ENCODE data around the gene TBCA.
"Not testable (repeated sequence)": the region's sequence is repeated elsewhere in the genome, so short reads cannot be mapped to it uniquely, and the experiment has no call there.

The TBCA gene

GRCh38 chr5:77748160-77748559 lies 28.0 kb downstream of the TBCA start:
- Mint-ChIP-seq H3K4me1 (peaks cover 48% of the 10 kb centered on the region), H3K36me3 (peaks cover 6% of the 10 kb centered on the region), H3K4me3 (no peak overlapping the region), H3K27me3 (no peaks in the 10 kb centered on the region), H3K27ac (no peak overlapping the region), H3K9me3 (no peaks in the 10 kb centered on the region)

GRCh38 chr5:77744116-77744515 lies 32.0 kb downstream of the TBCA start:
- peaks cover 5% of the 10 kb centered on the region for H3K36me3 Mint-ChIP-seq
- H3K9me3 Mint-ChIP-seq: no peaks in the 10 kb centered on the region
- H3K4me3 Mint-ChIP-seq: no peak overlapping the region
- H3K4me1 Mint-ChIP-seq: peaks cover 27% of the 10 kb centered on the region
- H3K27ac Mint-ChIP-seq: no peak overlapping the region
- H3K27me3 Mint-ChIP-seq: no peaks in the 10 kb centered on the region

- Mint-ChIP-seq H3K27ac (no peak overlapping the region), H3K36me3 (peaks cover 5% of the 10 kb centered on the region), H3K9me3 (no peaks in the 10 kb centered on the region), H3K4me1 (peaks cover 20% of the 10 kb centered on the region), H3K4me3 (no peak overlapping the region), H3K27me3 (no peaks in the 10 kb centered on the region)
These were observed 33.0 kb downstream of the TBCA start for GRCh38 chr5:77743181-77743580.

- Mint-ChIP-seq H3K27me3 (no peaks in the 10 kb centered on the region), H3K36me3 (peaks cover 6% of the 10 kb centered on the region), H3K27ac (no peak overlapping the region), H3K4me1 (peaks cover 21% of the 10 kb centered on the region), H3K9me3 (no peaks in the 10 kb centered on the region), H3K4me3 (no peak overlapping the region)
These were observed 34.5 kb downstream of the TBCA start for GRCh38 chr5:77741608-77742007.

GRCh38 chr5:77734885-77735284 lies 41.3 kb downstream of the TBCA start:
- peaks cover 48% of the 10 kb centered on the region for H3K4me1 Mint-ChIP-seq
- no peak overlapping the region for H3K27ac Mint-ChIP-seq
- no peaks in the 10 kb centered on the region for H3K9me3 Mint-ChIP-seq
- H3K36me3 Mint-ChIP-seq: peaks cover 11% of the 10 kb centered on the region
- no peaks in the 10 kb centered on the region for H3K27me3 Mint-ChIP-seq
- H3K4me3 Mint-ChIP-seq: no peak overlapping the region

- Mint-ChIP-seq H3K27ac (no peak overlapping the region), H3K27me3 (no peaks in the 10 kb centered on the region), H3K36me3 (peaks cover 13% of the 10 kb centered on the region), H3K9me3 (no peaks in the 10 kb centered on the region), H3K4me1 (peaks cover 54% of the 10 kb centered on the region), H3K4me3 (no peak overlapping the region)
These were observed 43.0 kb downstream of the TBCA start for GRCh38 chr5:77733130-77733529.

GRCh38 chr5:77727190-77727589 lies 48.9 kb downstream of the TBCA start:
- Mint-ChIP-seq H3K9me3 (no peaks in the 10 kb centered on the region), H3K27ac (no peak overlapping the region), H3K4me1 (peaks cover 46% of the 10 kb centered on the region), H3K4me3 (no peak overlapping the region), H3K36me3 (peaks cover 2% of the 10 kb centered on the region), H3K27me3 (no peaks in the 10 kb centered on the region)

GRCh38 chr5:77725616-77726015 lies 50.5 kb downstream of the TBCA start:
- H3K36me3 Mint-ChIP-seq: peaks cover 2% of the 10 kb centered on the region
- peaks cover 38% of the 10 kb centered on the region for H3K4me1 Mint-ChIP-seq
- no peak overlapping the region for H3K27ac Mint-ChIP-seq
- no peaks in the 10 kb centered on the region for H3K27me3 Mint-ChIP-seq
- no peak overlapping the region for H3K4me3 Mint-ChIP-seq
- no peaks in the 10 kb centered on the region for H3K9me3 Mint-ChIP-seq

- Mint-ChIP-seq H3K36me3 (peaks cover 2% of the 10 kb centered on the region), H3K4me1 (peaks cover 39% of the 10 kb centered on the region), H3K27me3 (no peaks in the 10 kb centered on the region), H3K4me3 (no peak overlapping the region), H3K9me3 (no peaks in the 10 kb centered on the region), H3K27ac (no peak overlapping the region)
These were observed 51.2 kb downstream of the TBCA start for GRCh38 chr5:77724934-77725333.

GRCh38 chr5:77719666-77720363 lies 56.3 kb downstream of the TBCA start:
- Mint-ChIP-seq H3K27me3 (no peaks in the 10 kb centered on the region), H3K36me3 (peaks cover 1% of the 10 kb centered on the region), H3K4me3 (no peak overlapping the region), H3K9me3 (no peaks in the 10 kb centered on the region), H3K4me1 (peaks cover 43% of the 10 kb centered on the region), H3K27ac (no peak overlapping the region)

GRCh38 chr5:77718934-77719610 lies 57.1 kb downstream of the TBCA start:
- Mint-ChIP-seq H3K9me3 (no peaks in the 10 kb centered on the region), H3K4me3 (no peak overlapping the region), H3K36me3 (peaks cover 1% of the 10 kb centered on the region), H3K27ac (peak overlapping the region; percentile 70), H3K27me3 (no peaks in the 10 kb centered on the region), H3K4me1 (peaks cover 40% of the 10 kb centered on the region)

GRCh38 chr5:77709993-77710685 lies 66.0 kb downstream of the TBCA start:
- Mint-ChIP-seq H3K27ac (no peak overlapping the region), H3K4me1 (peaks cover 14% of the 10 kb centered on the region), H3K27me3 (no peaks in the 10 kb centered on the region), H3K36me3 (peaks cover 14% of the 10 kb centered on the region), H3K4me3 (no peak overlapping the region), H3K9me3 (no peaks in the 10 kb centered on the region)

- H3K27ac Mint-ChIP-seq: no peak overlapping the region
- peaks cover 9% of the 10 kb centered on the region for H3K4me1 Mint-ChIP-seq
- no peaks in the 10 kb centered on the region for H3K27me3 Mint-ChIP-seq
- H3K4me3 Mint-ChIP-seq: no peak overlapping the region
- no peaks in the 10 kb centered on the region for H3K9me3 Mint-ChIP-seq
- H3K36me3 Mint-ChIP-seq: peaks cover 21% of the 10 kb centered on the region
These were observed 66.8 kb downstream of the TBCA start for GRCh38 chr5:77709340-77709739.

GRCh38 chr5:77707791-77708190 lies 68.3 kb downstream of the TBCA start:
- no peaks in the 10 kb centered on the region for H3K9me3 Mint-ChIP-seq

GRCh38 chr5:77699569-77699968 lies 76.6 kb downstream of the TBCA start:
- not testable (repeated sequence) for H3K9me3 Mint-ChIP-seq, H3K4me3 Mint-ChIP-seq, H3K27me3 Mint-ChIP-seq, H3K27ac Mint-ChIP-seq
- H3K36me3 Mint-ChIP-seq: peaks cover 45% of the 10 kb centered on the region
- H3K4me1 Mint-ChIP-seq: peaks cover 51% of the 10 kb centered on the region

More at GRCh38 chr5:77707791-77708190, 68.3 kb downstream of the TBCA start:
- peaks cover 28% of the 10 kb centered on the region for H3K36me3 Mint-ChIP-seq
- H3K4me1 Mint-ChIP-seq: peaks cover 9% of the 10 kb centered on the region
- no peak overlapping the region for H3K27ac Mint-ChIP-seq
- H3K4me3 Mint-ChIP-seq: no peak overlapping the region
- H3K27me3 Mint-ChIP-seq: no peaks in the 10 kb centered on the region

- H3K27me3 Mint-ChIP-seq: no peaks in the 10 kb centered on the region
- H3K4me1 Mint-ChIP-seq: peaks cover 51% of the 10 kb centered on the region
- H3K27ac Mint-ChIP-seq: no peak overlapping the region
- no peaks in the 10 kb centered on the region for H3K9me3 Mint-ChIP-seq
- peaks cover 39% of the 10 kb centered on the region for H3K36me3 Mint-ChIP-seq
- no peak overlapping the region for H3K4me3 Mint-ChIP-seq
These were observed 77.2 kb downstream of the TBCA start for GRCh38 chr5:77698920-77699319.
